ENCODE data around the gene DNAH11. TPM values are rescaled to one million over a fixed set of nuclear protein-coding genes. Genes with fewer than 3 reads are reported as not detected.

The DNAH11 gene
- total and polyA plus RNA-seq, 2 of the 8 experiments (the other 6 are each of a cell fraction or from before 2014, with no cell fraction given) = 1.8 to 4.9 TPM

- Histone ChIP-seq H4K5ac (ENCODE audit: insufficient read length, low read depth, low read length) (no peak overlapping the region), H2AFZ (ENCODE audit: low read length) (no peak overlapping the region), H2BK15ac (ENCODE audit: low read length) (no peak overlapping the region), H3K4me2 (ENCODE audit: insufficient read depth in 1 of 2, low read depth in 2 of 2, low read length in 2 of 2) (no peak overlapping the region), H3K27me3 (replicated peaks in 1 of 4; ENCODE audit: control insufficient read depth in 3 of 4, extremely low read depth in 1 of 4, insufficient read depth in 3 of 4, low read length in 3 of 4) (peaks cover 0 to 2% (median 0%) of the 10 kb centered on the region in 4 experiments; a peak in 1 of 7 replicates), H3K23ac (ENCODE audit: insufficient read length) (no peak overlapping the region), H3K4me3 (ENCODE audit: extremely low read depth in 1 of 4, insufficient read depth in 2 of 4, low read depth in 3 of 4, low read length in 4 of 4) (no peak overlapping the region), H2BK20ac (ENCODE audit: low read length) (no peak overlapping the region), H2BK120ac (replicated peaks; ENCODE audit: low read depth, low read length) (no peak overlapping the region), H3K27ac (ENCODE audit: low read depth, low read length) (no peak overlapping the region), H4K8ac (ENCODE audit: extremely low read depth, insufficient read depth, low read length) (no peak overlapping the region), H3K4me1 (replicated peaks in 1 of 4; ENCODE audit: control insufficient read depth in 3 of 4, insufficient read depth in 4 of 4, low read length in 3 of 4) (0 out of 7 replicates have a peak, but pooled peaks cover 0 to 4% (median 0%) of the 10 kb centered on the region in 4 experiments), H3K79me1 (ENCODE audit: low read depth, low read length) (no peaks in the 10 kb centered on the region), H3K18ac (ENCODE audit: extremely low read depth, low read length) (no peak overlapping the region), H3K4ac (replicated peaks; ENCODE audit: insufficient read length, low read depth, low read length) (no peak overlapping the region), H2BK5ac (ENCODE audit: low read depth, low read length) (no peak overlapping the region), H3K56ac (replicated peaks; ENCODE audit: insufficient read length, low read depth, low read length) (no peak overlapping the region), H3K23me2 (ENCODE audit: low read depth, low read length) (no peaks in the 10 kb centered on the region), H2AK5ac (ENCODE audit: low read depth, low read length) (no peak overlapping the region), H3K79me2 (ENCODE audit: control insufficient read depth in 1 of 2, insufficient read depth in 2 of 2, low read length in 2 of 2) (no peaks in the 10 kb centered on the region), H4K20me1 (replicated peaks in 1 of 2; ENCODE audit: control insufficient read depth in 1 of 2, insufficient read depth in 2 of 2, low read length in 2 of 2) (no peaks in the 10 kb centered on the region), H3K36me3 (ENCODE audit: control insufficient read depth in 2 of 4, insufficient read depth in 4 of 4, low read length in 3 of 4) (peaks cover 0 to 4% (median 1%) of the 10 kb centered on the region in 4 experiments; a peak in 2 of 8 replicates), H4K91ac (replicated peaks; ENCODE audit: insufficient read length, low read length) (no peak overlapping the region), H3K14ac (ENCODE audit: insufficient read length) (no peak overlapping the region), H3K9ac (replicated peaks in 1 of 4; ENCODE audit: extremely low read depth in 1 of 4, low read depth in 3 of 4, low read length in 3 of 4) (no peak overlapping the region), H2BK12ac (ENCODE audit: low read depth, low read length) (no peak overlapping the region), H3K9me3 (ENCODE audit: insufficient read depth in 2 of 2, low read depth in 1 of 2, low read length in 1 of 2) (no peaks in the 10 kb centered on the region)
- no peak for FAIRE-seq
- DNase-seq (ENCODE audit: low read depth in 1 of 2, low spot score in 2 of 2) = no peak
- no peak for TF ChIP-seq KDM1A (IDR thresholded peaks at IDR 0.05; ENCODE audit: borderline replicate concordance, low read length)
- no peak for TF ChIP-seq EGR1 (IDR thresholded peaks at IDR 0.05; ENCODE audit: borderline replicate concordance, low read depth, low read length)
- TF ChIP-seq CTBP2 (IDR thresholded peaks at IDR 0.05; ENCODE audit: borderline replicate concordance, insufficient read depth, insufficient read length, low read length) = no peak
- no peak for TF ChIP-seq ZNF274 (IDR thresholded peaks at IDR 0.05; ENCODE audit: borderline replicate concordance, extremely low read depth, low read length)
- TF ChIP-seq HDAC6 (IDR thresholded peaks at IDR 0.05; ENCODE audit: low read depth, low read length) = no peak
- no peak for TF ChIP-seq JUND (IDR thresholded peaks at IDR 0.05; ENCODE audit: low read length)
- TF ChIP-seq RNF2 (IDR thresholded peaks at IDR 0.05; ENCODE audit: borderline replicate concordance, low read depth, low read length, missing control alignments, poor library complexity, severe bottlenecking) = no peak
- no peak for TF ChIP-seq GTF2F1 (IDR thresholded peaks at IDR 0.05; ENCODE audit: borderline replicate concordance, low read depth, low read length)
- no peak for TF ChIP-seq CBX5 (IDR thresholded peaks at IDR 0.05; ENCODE audit: low read depth, low read length)
- no peak for TF ChIP-seq POLR2A (IDR thresholded peaks at IDR 0.05; ENCODE audit: control extremely low read depth in 1 of 2, low read depth in 2 of 2, low read length in 2 of 2)
- no peak for TF ChIP-seq CHD1 (IDR thresholded peaks at IDR 0.05; ENCODE audit: low read depth, low read length)
- no peak for TF ChIP-seq BCL11A (IDR thresholded peaks at IDR 0.05; ENCODE audit: low read depth in 2 of 2, low read length in 2 of 2)
- TF ChIP-seq SP2 (IDR thresholded peaks at IDR 0.05; ENCODE audit: low read length) = no peak
- ChIA-PET POLR2A (ENCODE audit: partially characterized antibody) (no interaction called here), CTCF (ENCODE audit: partially characterized antibody) (interaction anchor here (1.3 kb wide), 2 partner anchors 34 to 42 kb away, joined by 3 to 4 read pairs; partner anchors contain the start of gene DNAH11)
- WGBS, 2 experiments (ENCODE audit: extremely low coverage in 1 of 2, insufficient coverage in 1 of 2, insufficient read length in 1 of 2, insufficient replicate concordance in 2 of 2, low coverage in 1 of 2, low lambda C conversion rate in 2 of 2, missing lambda C conversion rate in 1 of 2) = 91% methylated on average over 6 of the region's 6 CpGs; no CpG with 5 or more reads in 1 of the 2 experiments
These were observed 42.4 kb downstream of the DNAH11 start for GRCh38 chr7:21585070-21585724.
